ENCODE measurements around the gene MEG3. TPM values are rescaled to one million over a fixed set of nuclear protein-coding genes. Genes with fewer than 3 reads are reported as not detected.

Gene MEG3
- total RNA-seq, 1 experiment from 2014 or later: not detected

DNA sequence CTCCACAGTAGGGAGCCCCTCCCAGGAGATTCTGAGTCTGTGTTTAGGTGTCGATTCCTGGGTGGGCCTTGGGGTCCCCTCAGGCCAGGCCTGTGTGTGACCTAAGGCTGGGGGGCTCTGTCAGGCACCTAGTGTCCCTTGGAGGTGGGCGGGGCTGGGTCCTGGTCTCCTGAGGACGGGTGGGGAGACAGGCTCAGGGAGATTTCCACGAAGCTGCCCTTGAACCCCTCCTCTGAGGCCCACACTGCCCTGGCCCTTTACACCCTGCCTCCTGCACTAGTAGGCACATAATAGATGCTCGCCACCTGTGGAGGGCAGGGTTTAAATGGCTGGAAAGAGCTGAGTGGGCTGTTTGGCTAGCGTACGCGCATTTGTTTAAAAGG lies 32.9 kb downstream of the MEG3 start:
- DNase-seq (ENCODE audit: unreplicated experiment): no peak
- intact Hi-C loops (cut with micrococcal nuclease): loop anchor here (10.0 kb wide), 1 partner anchor 194 kb away; no protein-coding TSS in a partner anchor
- Mint-ChIP-seq H3K36me3 (ENCODE audit: insufficient read depth, unreplicated experiment) (no peaks in the 10 kb centered on the region), H3K4me1 (ENCODE audit: insufficient read depth, unreplicated experiment) (no peaks in the 10 kb centered on the region), H3K27ac (ENCODE audit: low read depth, unreplicated experiment) (no peak overlapping the region), H3K27me3 (ENCODE audit: insufficient read depth, unreplicated experiment) (peaks cover 25% of the 10 kb centered on the region), H3K4me3 (ENCODE audit: unreplicated experiment) (no peak overlapping the region), H3K9me3 (ENCODE audit: unreplicated experiment) (no peaks in the 10 kb centered on the region)
- ChIA-PET POLR2A (no interaction called here), CTCF (interaction anchor here (0.6 kb wide), 1 partner anchor 901 kb away, joined by 6 read pairs; no protein-coding TSS in a partner anchor)
- TF ChIP-seq, protein P1, sequence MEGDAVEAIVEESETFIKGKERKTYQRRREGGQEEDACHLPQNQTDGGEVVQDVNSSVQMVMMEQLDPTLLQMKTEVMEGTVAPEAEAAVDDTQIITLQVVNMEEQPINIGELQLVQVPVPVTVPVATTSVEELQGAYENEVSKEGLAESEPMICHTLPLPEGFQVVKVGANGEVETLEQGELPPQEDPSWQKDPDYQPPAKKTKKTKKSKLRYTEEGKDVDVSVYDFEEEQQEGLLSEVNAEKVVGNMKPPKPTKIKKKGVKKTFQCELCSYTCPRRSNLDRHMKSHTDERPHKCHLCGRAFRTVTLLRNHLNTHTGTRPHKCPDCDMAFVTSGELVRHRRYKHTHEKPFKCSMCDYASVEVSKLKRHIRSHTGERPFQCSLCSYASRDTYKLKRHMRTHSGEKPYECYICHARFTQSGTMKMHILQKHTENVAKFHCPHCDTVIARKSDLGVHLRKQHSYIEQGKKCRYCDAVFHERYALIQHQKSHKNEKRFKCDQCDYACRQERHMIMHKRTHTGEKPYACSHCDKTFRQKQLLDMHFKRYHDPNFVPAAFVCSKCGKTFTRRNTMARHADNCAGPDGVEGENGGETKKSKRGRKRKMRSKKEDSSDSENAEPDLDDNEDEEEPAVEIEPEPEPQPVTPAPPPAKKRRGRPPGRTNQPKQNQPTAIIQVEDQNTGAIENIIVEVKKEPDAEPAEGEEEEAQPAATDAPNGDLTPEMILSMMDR (IDR thresholded peaks at IDR 0.05; ENCODE audit: unreplicated experiment): no peak
- BruUV-seq (replicated peaks): no TSS peak

DNA sequence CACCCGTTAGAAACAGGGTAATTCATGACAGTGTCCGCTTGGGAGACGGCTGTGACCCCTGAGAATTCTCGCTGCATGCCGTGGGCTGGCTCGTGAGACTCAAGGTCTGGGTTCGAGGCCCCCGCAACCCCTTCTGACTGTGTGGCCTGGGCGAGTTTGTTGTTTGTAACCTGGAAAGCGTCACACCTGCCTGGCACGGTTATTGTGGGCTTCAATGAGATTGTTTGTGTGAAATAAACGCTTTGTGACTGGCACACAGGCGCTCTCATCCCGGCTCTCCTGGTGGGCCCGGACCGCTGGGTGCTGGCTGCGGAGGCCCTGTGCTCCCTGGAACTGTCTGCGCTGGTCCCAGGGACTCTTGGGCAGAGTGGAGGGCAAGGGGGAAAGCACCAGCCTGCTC lies 33.9 kb downstream of the MEG3 start:
- no peak for DNase-seq (ENCODE audit: unreplicated experiment)
- intact Hi-C loops (cut with micrococcal nuclease): loop anchor here (10.0 kb wide), 1 partner anchor 195 kb away; no protein-coding TSS in a partner anchor
- POLR2A ChIA-PET: interaction anchor here (0.6 kb wide), 1 partner anchor 15 kb away, joined by 4 read pairs; no protein-coding TSS in a partner anchor
- Mint-ChIP-seq H3K27me3 (ENCODE audit: insufficient read depth, unreplicated experiment) (peaks cover 25% of the 10 kb centered on the region), H3K36me3 (ENCODE audit: insufficient read depth, unreplicated experiment) (no peaks in the 10 kb centered on the region), H3K4me3 (ENCODE audit: unreplicated experiment) (no peak overlapping the region), H3K27ac (ENCODE audit: low read depth, unreplicated experiment) (no peak overlapping the region), H3K4me1 (ENCODE audit: insufficient read depth, unreplicated experiment) (no peaks in the 10 kb centered on the region), H3K9me3 (ENCODE audit: unreplicated experiment) (no peaks in the 10 kb centered on the region)
- CTCF ChIA-PET: no interaction called here
- TF ChIP-seq, protein P1 (IDR thresholded peaks at IDR 0.05; ENCODE audit: unreplicated experiment): no peak
- no TSS peak for BruUV-seq (replicated peaks)

DNA sequence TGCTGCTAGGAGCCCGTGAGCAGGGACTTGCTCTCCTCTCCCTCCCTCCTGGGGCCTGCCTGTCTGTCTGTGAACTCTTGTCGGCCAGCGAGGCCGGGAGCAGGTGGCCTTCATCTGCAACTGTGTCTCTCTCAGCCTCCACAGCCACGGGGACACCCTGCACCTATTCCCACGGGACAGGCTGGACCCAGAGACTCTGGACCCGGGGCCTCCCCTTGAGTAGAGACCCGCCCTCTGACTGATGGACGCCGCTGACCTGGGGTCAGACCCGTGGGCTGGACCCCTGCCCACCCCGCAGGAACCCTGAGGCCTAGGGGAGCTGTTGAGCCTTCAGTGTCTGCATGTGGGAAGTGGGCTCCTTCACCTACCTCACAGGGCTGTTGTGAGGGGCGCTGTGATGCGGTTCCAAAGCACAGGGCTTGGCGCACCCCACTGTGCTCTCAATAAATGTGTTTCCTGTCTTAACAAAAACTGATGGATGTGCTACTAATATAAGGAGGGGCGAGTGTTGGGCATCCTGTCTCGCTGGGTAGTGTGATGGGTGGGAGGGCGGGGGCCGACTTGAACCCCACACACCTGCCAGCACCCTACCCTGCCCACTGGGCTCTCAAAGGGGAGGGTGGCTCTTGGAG lies 34.8 kb downstream of the MEG3 start:
- Mint-ChIP-seq H3K9me3 (ENCODE audit: unreplicated experiment) (no peaks in the 10 kb centered on the region), H3K4me3 (ENCODE audit: unreplicated experiment) (no peak overlapping the region), H3K27ac (ENCODE audit: low read depth, unreplicated experiment) (no peak overlapping the region), H3K36me3 (ENCODE audit: insufficient read depth, unreplicated experiment) (no peaks in the 10 kb centered on the region), H3K4me1 (ENCODE audit: insufficient read depth, unreplicated experiment) (no peaks in the 10 kb centered on the region), H3K27me3 (ENCODE audit: insufficient read depth, unreplicated experiment) (peaks cover 25% of the 10 kb centered on the region)
- POLR2A ChIA-PET: interaction anchor here (0.5 kb wide), 1 partner anchor 11 kb away, joined by 5 read pairs; no protein-coding TSS in a partner anchor
- no peak for DNase-seq (ENCODE audit: unreplicated experiment)
- BruUV-seq (replicated peaks): no TSS peak
- TF ChIP-seq, protein P1 (IDR thresholded peaks at IDR 0.05; ENCODE audit: unreplicated experiment): no peak
- CTCF ChIA-PET: no interaction called here
- intact Hi-C loops (cut with micrococcal nuclease): no loop called here

DNA sequence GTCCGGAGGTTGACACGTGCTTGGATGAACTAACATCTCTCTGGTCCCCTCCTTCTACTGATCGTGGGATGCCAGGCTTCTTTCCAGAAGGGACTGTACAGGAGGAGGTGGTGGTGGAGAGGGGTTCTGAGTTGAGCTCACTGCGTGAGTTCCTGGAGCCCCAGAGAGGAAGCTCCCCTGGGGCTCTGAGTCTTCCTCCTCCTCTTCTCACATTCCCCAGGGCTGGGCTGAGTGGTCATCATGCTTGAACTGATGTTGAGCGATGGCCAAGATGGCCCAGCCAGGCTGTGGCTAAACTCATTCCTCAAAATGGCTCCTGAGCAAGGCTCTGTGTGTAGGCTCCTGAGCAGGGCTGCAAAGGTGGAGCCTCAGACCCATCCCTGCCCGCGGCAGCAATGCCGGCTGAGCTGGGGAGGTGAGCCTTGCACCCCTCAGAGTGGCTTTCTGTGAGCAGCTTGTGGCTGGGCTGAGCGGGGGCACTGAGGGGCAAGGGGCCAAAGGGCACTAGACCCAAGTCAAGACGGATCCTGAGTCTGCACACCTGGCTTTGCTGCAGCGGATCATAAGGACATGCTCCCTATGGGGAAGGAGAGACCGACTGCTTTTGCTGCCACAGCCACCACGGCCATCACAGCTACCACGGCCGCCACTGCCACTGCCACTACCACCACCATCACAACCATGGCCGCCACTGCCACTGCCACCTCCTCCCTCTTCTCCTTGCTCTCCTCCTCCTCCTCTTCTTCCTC lies 35.4 kb downstream of the MEG3 start:
- CTCF ChIA-PET: no interaction called here
- H3K36me3 Mint-ChIP-seq (ENCODE audit: insufficient read depth, unreplicated experiment): no peaks in the 10 kb centered on the region
- POLR2A ChIA-PET: no interaction called here
- no peaks in the 10 kb centered on the region for H3K9me3 Mint-ChIP-seq (ENCODE audit: unreplicated experiment)
- no peak for DNase-seq (ENCODE audit: unreplicated experiment)
- no peaks in the 10 kb centered on the region for H3K4me1 Mint-ChIP-seq (ENCODE audit: insufficient read depth, unreplicated experiment)
- no peak overlapping the region for H3K4me3 Mint-ChIP-seq (ENCODE audit: unreplicated experiment)
- TF ChIP-seq, protein P1 (IDR thresholded peaks at IDR 0.05; ENCODE audit: unreplicated experiment): no peak
- intact Hi-C loops (cut with micrococcal nuclease): no loop called here
- no TSS peak for BruUV-seq (replicated peaks)
- H3K27me3 Mint-ChIP-seq (ENCODE audit: insufficient read depth, unreplicated experiment): peaks cover 25% of the 10 kb centered on the region
- no peak overlapping the region for H3K27ac Mint-ChIP-seq (ENCODE audit: low read depth, unreplicated experiment)
